ENCODE data around the gene TXNL4A.

Gene TXNL4A

DNA sequence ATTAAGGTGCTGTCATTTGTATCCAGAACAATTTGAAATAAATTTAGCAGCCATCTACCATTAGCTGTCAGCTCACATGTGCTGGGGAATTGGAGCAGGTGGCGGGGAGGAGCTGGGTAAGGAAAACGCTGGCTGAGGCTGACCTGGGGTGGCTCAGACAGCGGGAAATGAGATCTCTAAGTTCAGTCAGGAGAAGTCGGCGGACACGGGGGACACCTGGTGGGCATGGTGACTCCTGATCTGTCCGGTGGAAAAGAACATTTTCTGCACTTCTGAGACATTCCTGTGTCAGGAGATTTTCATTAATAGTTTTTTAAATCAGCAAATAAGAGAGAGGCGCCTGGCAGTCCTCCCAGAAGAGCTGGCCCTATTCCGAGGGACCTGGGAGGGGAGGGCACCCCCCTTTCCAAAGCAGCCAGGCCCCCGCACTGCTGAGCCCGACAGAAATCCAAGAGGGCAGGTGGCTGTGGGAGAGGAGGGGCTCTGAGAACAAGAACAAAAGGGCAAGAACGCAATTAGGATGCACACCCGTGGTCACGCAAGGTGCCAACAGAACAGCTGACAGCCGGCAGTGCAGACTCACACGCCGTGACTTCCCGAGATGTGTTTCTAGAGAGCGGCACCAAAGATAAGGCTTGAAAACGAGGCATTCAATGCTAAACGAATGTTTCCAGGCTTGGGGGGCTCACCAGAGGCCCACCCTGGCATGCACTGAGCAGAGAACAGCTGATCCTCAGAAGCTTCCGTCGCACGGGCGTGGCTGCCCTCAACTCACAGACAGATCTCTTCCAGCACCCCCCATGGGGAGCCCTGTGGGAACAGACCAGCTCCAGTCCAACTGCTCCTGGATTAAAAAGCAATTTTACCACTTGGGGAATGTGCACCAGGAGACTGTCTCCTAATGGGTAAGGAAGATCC lies 63.3 kb downstream of the TXNL4A start:
- no peak overlapping the region for H3K27ac ChIP-seq (ENCODE audit: extremely low read depth, low read depth, low read length)
- TF ChIP-seq KLF8 (tag by site-specific recombination; IDR thresholded peaks at IDR 0.05) (no peak), ZNF830 (tag by site-specific recombination; IDR thresholded peaks at IDR 0.05; ENCODE audit: low read depth) (no peak), ZNF223 (tag by site-specific recombination; IDR thresholded peaks at IDR 0.05) (no peak), KLF9 (tag by site-specific recombination; IDR thresholded peaks at IDR 0.05; ENCODE audit: low read depth) (no peak), ZNF596 (tag by site-specific recombination; IDR thresholded peaks at IDR 0.05) (no peak), SP3 (tag by site-specific recombination; IDR thresholded peaks at IDR 0.05) (no peak)
- H3K4me3 ChIP-seq (ENCODE audit: low read depth, low read length) = no peak overlapping the region
- no peaks in the 10 kb centered on the region for H3K9me3 ChIP-seq (ENCODE audit: control insufficient read depth, insufficient read depth, low read depth, low read length)
- POLR2A ChIA-PET = no interaction called here
- peaks cover 4 to 22% of the 10 kb centered on the region in 2 experiments; a peak in 2 of 3 replicates for H3K36me3 ChIP-seq (ENCODE audit: control insufficient read depth in 2 of 2, insufficient read depth in 1 of 2, low read length in 2 of 2)
- H3K4me1 ChIP-seq (ENCODE audit: control insufficient read depth, insufficient read depth, low read length) = no peaks in the 10 kb centered on the region
- CTCF ChIA-PET = interaction anchor here (0.7 kb wide), 1 partner anchor 85 kb away, joined by 3 read pairs; no protein-coding TSS in a partner anchor

DNA sequence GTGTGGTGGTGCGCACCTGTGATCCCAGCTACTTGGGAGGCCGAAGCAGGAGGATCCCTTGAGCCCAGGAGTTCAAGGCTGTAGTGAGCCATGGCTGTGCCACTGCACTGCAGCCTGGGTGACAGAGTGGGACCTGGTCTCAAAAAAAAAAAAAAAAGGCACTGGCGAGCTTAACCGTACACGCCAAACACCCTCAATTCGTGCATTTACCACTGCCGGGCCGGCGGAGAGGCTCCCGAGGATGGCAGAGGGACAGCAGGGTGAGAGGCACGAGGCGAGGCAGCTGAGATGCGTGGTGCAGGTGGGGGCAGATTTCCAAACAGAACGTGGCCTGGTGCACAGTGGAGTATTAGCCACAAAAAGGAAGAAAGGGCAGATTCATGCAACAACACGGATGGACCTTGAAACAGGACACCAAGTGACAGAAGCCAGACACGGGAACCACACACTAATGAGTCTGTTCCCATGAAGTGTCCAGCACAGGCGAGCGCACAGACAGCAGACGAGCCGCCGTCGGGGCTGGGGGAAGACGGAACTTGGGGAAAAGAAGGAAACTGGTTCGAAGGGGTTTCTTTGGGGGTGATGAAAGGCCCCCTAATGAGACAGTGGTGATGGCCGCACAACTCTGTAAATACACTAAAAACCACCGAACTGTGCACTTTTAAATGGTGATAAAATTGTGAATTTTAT lies 64.3 kb downstream of the TXNL4A start:
- Histone ChIP-seq H3K27ac (ENCODE audit: extremely low read depth, low read depth, low read length) (no peak overlapping the region), H3K36me3 (ENCODE audit: control insufficient read depth in 2 of 2, insufficient read depth in 1 of 2, low read length in 2 of 2) (peaks cover 4 to 16% of the 10 kb centered on the region in 2 experiments; a peak in 2 of 3 replicates), H3K4me3 (ENCODE audit: low read depth, low read length) (no peak overlapping the region), H3K9me3 (ENCODE audit: control insufficient read depth, insufficient read depth, low read depth, low read length) (no peaks in the 10 kb centered on the region), H3K4me1 (ENCODE audit: control insufficient read depth, insufficient read depth, low read length) (no peaks in the 10 kb centered on the region)
- CTCF ChIA-PET = interaction anchor here (0.7 kb wide), 1 partner anchor 84 kb away, joined by 3 read pairs; no protein-coding TSS in a partner anchor
- POLR2A ChIA-PET = no interaction called here
- TF ChIP-seq ZNF169 (tag by site-specific recombination; IDR thresholded peaks at IDR 0.05) (no peak), GLI2 (tag by site-specific recombination; IDR thresholded peaks at IDR 0.05; ENCODE audit: borderline replicate concordance, low read depth) (no peak), ZNF747 (tag by site-specific recombination; IDR thresholded peaks at IDR 0.05) (no peak)

DNA sequence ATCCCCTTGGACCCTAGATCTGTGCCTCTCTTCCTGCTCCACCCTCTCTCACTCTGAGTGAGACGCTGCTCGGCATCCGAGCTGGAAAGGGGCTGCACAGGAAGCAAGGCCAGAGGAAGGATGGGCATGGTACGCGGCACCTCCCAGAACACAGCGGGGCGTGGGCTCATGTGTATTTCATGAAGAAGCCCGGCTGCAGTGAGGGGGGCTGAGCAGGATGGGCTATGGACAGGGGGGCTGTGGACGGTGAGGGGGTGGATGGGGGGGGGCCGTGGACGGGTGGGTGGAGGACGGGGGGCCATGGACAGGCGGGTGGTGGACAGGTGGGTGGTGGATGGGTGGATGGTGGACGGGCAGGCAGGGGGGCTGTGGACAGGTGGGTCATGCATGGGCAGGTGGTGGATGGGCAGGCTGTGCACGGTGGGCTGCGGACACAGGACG lies 65.4 kb downstream of the TXNL4A start:
- TF ChIP-seq ZNF48 (tag by site-specific recombination; IDR thresholded peaks at IDR 0.05) (no peak), SP3 (tag by site-specific recombination; IDR thresholded peaks at IDR 0.05) (no peak), ZSCAN30 (tag by site-specific recombination; IDR thresholded peaks at IDR 0.05) (no peak), ZNF624 (tag by site-specific recombination; IDR thresholded peaks at IDR 0.05) (no peak), ZNF830 (tag by site-specific recombination; IDR thresholded peaks at IDR 0.05; ENCODE audit: low read depth) (no peak), ZNF404 (tag by site-specific recombination; IDR thresholded peaks at IDR 0.05) (no peak), ZNF629 (tag by site-specific recombination; IDR thresholded peaks at IDR 0.05) (no peak)
- TF ChIP-seq, protein P1, sequence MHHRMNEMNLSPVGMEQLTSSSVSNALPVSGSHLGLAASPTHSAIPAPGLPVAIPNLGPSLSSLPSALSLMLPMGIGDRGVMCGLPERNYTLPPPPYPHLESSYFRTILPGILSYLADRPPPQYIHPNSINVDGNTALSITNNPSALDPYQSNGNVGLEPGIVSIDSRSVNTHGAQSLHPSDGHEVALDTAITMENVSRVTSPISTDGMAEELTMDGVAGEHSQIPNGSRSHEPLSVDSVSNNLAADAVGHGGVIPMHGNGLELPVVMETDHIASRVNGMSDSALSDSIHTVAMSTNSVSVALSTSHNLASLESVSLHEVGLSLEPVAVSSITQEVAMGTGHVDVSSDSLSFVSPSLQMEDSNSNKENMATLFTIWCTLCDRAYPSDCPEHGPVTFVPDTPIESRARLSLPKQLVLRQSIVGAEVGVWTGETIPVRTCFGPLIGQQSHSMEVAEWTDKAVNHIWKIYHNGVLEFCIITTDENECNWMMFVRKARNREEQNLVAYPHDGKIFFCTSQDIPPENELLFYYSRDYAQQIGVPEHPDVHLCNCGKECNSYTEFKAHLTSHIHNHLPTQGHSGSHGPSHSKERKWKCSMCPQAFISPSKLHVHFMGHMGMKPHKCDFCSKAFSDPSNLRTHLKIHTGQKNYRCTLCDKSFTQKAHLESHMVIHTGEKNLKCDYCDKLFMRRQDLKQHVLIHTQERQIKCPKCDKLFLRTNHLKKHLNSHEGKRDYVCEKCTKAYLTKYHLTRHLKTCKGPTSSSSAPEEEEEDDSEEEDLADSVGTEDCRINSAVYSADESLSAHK (tag by site-specific recombination; IDR thresholded peaks at IDR 0.05) = no peak
- TF ChIP-seq, protein P2, sequence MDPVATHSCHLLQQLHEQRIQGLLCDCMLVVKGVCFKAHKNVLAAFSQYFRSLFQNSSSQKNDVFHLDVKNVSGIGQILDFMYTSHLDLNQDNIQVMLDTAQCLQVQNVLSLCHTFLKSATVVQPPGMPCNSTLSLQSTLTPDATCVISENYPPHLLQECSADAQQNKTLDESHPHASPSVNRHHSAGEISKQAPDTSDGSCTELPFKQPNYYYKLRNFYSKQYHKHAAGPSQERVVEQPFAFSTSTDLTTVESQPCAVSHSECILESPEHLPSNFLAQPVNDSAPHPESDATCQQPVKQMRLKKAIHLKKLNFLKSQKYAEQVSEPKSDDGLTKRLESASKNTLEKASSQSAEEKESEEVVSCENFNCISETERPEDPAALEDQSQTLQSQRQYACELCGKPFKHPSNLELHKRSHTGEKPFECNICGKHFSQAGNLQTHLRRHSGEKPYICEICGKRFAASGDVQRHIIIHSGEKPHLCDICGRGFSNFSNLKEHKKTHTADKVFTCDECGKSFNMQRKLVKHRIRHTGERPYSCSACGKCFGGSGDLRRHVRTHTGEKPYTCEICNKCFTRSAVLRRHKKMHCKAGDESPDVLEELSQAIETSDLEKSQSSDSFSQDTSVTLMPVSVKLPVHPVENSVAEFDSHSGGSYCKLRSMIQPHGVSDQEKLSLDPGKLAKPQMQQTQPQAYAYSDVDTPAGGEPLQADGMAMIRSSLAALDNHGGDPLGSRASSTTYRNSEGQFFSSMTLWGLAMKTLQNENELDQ (tag by site-specific recombination; IDR thresholded peaks at IDR 0.05; ENCODE audit: low read depth) = no peak
- TF ChIP-seq, protein P3, sequence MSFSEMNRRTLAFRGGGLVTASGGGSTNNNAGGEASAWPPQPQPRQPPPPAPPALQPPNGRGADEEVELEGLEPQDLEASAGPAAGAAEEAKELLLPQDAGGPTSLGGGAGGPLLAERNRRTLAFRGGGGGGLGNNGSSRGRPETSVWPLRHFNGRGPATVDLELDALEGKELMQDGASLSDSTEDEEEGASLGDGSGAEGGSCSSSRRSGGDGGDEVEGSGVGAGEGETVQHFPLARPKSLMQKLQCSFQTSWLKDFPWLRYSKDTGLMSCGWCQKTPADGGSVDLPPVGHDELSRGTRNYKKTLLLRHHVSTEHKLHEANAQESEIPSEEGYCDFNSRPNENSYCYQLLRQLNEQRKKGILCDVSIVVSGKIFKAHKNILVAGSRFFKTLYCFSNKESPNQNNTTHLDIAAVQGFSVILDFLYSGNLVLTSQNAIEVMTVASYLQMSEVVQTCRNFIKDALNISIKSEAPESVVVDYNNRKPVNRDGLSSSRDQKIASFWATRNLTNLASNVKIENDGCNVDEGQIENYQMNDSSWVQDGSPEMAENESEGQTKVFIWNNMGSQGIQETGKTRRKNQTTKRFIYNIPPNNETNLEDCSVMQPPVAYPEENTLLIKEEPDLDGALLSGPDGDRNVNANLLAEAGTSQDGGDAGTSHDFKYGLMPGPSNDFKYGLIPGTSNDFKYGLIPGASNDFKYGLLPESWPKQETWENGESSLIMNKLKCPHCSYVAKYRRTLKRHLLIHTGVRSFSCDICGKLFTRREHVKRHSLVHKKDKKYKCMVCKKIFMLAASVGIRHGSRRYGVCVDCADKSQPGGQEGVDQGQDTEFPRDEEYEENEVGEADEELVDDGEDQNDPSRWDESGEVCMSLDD (tag by site-specific recombination; IDR thresholded peaks at IDR 0.05) = no peak
- no peak overlapping the region for H3K27ac ChIP-seq (ENCODE audit: extremely low read depth, low read depth, low read length)
- CTCF ChIA-PET = no interaction called here

More for the DNA sequence above, 65.4 kb downstream of the TXNL4A start:
- H3K4me1 ChIP-seq (ENCODE audit: control insufficient read depth, insufficient read depth, low read length) = no peaks in the 10 kb centered on the region
- POLR2A ChIA-PET = no interaction called here
- H3K4me3 ChIP-seq (ENCODE audit: low read depth, low read length) = no peak overlapping the region
- H3K9me3 ChIP-seq (ENCODE audit: control insufficient read depth, insufficient read depth, low read depth, low read length) = no peaks in the 10 kb centered on the region
- H3K36me3 ChIP-seq (ENCODE audit: control insufficient read depth in 2 of 2, insufficient read depth in 1 of 2, low read length in 2 of 2) = peaks cover 4 to 13% of the 10 kb centered on the region in 2 experiments; a peak in 2 of 3 replicates

All from HEK293 (cell line).